Hindlimb muscle (tissue), 1 donor: ENCODE measurements around the gene MYLK. TPM values are rescaled to one million over a fixed set of nuclear protein-coding genes. Genes with fewer than 3 reads are reported as not detected.
"Not testable (repeated sequence)": the region's sequence is repeated elsewhere in the genome, so short reads cannot be mapped to it uniquely, and the experiment has no call there.

Experiments used
- DNase-seq: peaks from one replicate; pipeline ENCODE4 v3.0.0-alpha.2; 2013
- polyA plus RNA-seq: library from polyadenylated mRNA; unstranded; fragments of 120-200 nt; gene quantifications from one replicate; pipeline ENCODE4 v1.2.1, GENCODE V29; 2013; ENCODE audit not compliant: insufficient read length

Gene MYLK
- polyA plus RNA-seq, 1 donor: 23.9 TPM

- peak; percentile 63 for DNase-seq
These were observed 265.2 kb downstream of the MYLK start for GRCh38 chr3:123618768-123619484.

GRCh38 chr3:123618076-123618708, 265.9 kb downstream of the MYLK start:
- DNase-seq: no peak

- no peak for DNase-seq
These were observed 267.5 kb downstream of the MYLK start for GRCh38 chr3:123616593-123616992.

- no peak for DNase-seq
These were observed 270.6 kb downstream of the MYLK start for GRCh38 chr3:123613543-123613942.

- DNase-seq: not testable (repeated sequence)
These were observed 272.5 kb downstream of the MYLK start for GRCh38 chr3:123611674-123612073.

GRCh38 chr3:123611082-123611481, 273.1 kb downstream of the MYLK start:
- DNase-seq: no peak

GRCh38 chr3:123610331-123610730, 273.8 kb downstream of the MYLK start:
- DNase-seq: no peak

GRCh38 chr3:123609063-123609462, 275.1 kb downstream of the MYLK start:
- no peak for DNase-seq

GRCh38 chr3:123608263-123608937, 275.7 kb downstream of the MYLK start:
- DNase-seq: no peak

- DNase-seq: no peak
These were observed 277.6 kb downstream of the MYLK start for GRCh38 chr3:123606527-123606926.

- no peak for DNase-seq
These were observed 278.3 kb downstream of the MYLK start for GRCh38 chr3:123605789-123606234.

GRCh38 chr3:123603153-123603552, 281.0 kb downstream of the MYLK start:
- DNase-seq: not testable (repeated sequence)

- no peak for DNase-seq
These were observed 281.8 kb downstream of the MYLK start for GRCh38 chr3:123602325-123602724.

GRCh38 chr3:123600863-123601262, 283.3 kb downstream of the MYLK start:
- not testable (repeated sequence) for DNase-seq

- DNase-seq: no peak
These were observed 286.6 kb downstream of the MYLK start for GRCh38 chr3:123597561-123597960.

- DNase-seq: no peak
These were observed 288.5 kb downstream of the MYLK start for GRCh38 chr3:123595396-123596180.

GRCh38 chr3:123593381-123593780, 290.8 kb downstream of the MYLK start:
- DNase-seq: no peak

GRCh38 chr3:123590685-123591450, 293.3 kb downstream of the MYLK start:
- DNase-seq: no peak

- no peak for DNase-seq
These were observed 296.7 kb downstream of the MYLK start for GRCh38 chr3:123587401-123587800.

- DNase-seq: no peak
These were observed 297.2 kb downstream of the MYLK start for GRCh38 chr3:123586968-123587367.

- peak; percentile 4 for DNase-seq
These were observed 298.0 kb downstream of the MYLK start for GRCh38 chr3:123586131-123586530.
